Measurements from ENCODE around the gene PTPRE. TPM values are rescaled to one million over a fixed set of nuclear protein-coding genes. Genes with fewer than 3 reads are reported as not detected.
A peak's percentile ranks its signal among the peaks of the same experiment; 100 is the strongest.

The PTPRE gene
- total RNA-seq, 1 donor from 2014 or later: 15.1 TPM

GRCh38 chr10:128003521-128003920, 96.6 kb downstream of the PTPRE start:
- intact Hi-C loops (cut with micrococcal nuclease): no loop called here
- ATAC-seq (no peak), DNase-seq (no peak)

DNA sequence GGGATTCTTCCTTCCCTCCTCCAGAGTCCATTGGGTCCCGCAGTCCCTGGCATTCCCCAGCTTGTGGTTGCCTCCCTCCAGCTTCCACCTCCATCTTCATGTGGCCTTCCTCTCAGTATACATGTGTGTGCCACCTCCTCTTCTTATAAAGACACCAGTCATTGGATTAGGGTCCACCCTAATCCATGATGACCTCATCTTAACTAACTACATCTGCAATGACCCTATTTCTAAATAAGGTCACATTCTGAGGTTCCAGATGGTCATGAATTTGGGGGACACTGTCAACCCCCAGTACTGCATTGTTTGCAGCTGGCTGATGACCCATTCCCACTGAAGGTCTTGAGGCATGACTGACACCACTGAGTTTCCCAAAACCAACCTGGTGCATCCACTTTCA, 99.0 kb downstream of the PTPRE start:
- DNase-seq (no peak), ATAC-seq (no peak)
- intact Hi-C loops (cut with micrococcal nuclease): no loop called here

DNA sequence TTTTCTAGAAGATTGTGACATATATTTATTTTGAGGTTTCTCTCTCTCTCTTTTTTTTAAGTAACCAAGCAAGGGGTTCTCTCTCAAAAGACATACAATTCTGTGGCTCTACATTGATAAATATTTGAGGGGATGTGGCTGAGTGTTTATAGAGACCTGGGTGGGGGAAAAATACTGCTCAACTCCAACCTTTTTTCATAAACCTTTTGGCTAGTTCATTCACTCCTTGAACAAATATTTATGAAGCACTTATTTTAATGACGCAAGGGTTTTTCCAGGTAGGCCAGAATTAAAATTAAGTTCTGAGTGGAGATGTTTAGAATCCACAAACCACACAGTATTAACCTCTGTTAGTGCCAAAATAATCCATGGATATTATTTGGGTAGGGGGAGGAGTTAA, 100.2 kb downstream of the PTPRE start:
- intact Hi-C loops (cut with micrococcal nuclease): no loop called here
- DNase-seq (no peak), ATAC-seq (no peak)

DNA sequence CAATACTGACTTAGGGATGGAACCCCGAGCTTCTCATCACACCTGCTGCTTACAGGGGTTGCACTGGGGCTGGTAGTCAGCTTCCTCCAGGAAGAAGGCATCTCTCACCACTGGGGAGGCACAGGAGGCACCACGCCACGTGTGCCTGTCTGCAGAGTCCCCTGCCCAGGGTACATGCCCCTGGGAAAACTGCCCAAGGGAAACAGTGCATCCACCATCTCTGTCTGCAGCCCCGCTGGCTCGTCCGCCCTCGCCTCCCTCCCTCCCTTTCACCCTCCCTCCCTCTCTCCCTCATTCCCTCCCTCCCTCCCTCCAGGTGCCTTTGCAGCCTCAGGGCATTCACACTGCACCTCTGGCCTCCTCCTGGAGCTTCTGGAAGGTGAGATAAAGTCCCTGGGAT, 101.1 kb downstream of the PTPRE start:
- intact Hi-C loops (cut with micrococcal nuclease): no loop called here
- no peak for DNase-seq
- no peak for ATAC-seq

DNA sequence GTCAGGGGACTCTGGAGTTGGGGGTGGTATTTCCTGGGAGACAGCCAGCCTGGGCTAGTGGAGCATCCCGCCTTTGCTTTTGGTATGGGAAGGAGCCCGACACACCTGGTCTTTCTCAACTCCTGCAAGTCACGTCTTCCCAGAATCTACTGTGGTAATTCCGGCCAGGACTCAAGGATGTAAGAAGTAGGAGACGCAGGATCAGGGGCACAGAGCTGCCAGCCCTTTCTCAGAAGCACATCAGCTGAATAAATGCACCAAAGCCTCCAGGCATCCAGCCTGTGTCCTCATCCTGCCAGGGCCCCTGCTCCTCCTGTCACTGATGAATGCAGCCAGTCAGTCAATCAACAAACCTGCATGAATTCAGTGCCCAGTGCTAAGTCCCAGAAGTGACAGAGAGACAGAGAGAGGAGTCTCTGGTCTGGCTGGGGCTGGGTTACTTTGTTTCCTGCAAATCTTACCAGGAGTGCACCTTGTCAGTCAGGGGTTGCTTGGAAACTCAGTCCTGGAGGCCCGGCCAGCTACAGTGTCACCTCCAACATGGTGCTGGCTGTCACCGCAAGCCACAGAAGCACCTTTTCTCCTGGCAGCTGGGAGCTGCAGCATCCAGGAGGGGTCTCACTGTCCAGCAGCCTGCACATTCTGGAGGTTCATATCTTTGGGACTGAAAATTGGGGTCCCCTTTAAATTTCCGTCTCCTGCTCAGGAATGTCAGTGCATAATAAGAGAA, 101.8 kb downstream of the PTPRE start:
- ATAC-seq (peak; percentile 46), DNase-seq (no peak)
- intact Hi-C loops (cut with micrococcal nuclease): no loop called here

DNA sequence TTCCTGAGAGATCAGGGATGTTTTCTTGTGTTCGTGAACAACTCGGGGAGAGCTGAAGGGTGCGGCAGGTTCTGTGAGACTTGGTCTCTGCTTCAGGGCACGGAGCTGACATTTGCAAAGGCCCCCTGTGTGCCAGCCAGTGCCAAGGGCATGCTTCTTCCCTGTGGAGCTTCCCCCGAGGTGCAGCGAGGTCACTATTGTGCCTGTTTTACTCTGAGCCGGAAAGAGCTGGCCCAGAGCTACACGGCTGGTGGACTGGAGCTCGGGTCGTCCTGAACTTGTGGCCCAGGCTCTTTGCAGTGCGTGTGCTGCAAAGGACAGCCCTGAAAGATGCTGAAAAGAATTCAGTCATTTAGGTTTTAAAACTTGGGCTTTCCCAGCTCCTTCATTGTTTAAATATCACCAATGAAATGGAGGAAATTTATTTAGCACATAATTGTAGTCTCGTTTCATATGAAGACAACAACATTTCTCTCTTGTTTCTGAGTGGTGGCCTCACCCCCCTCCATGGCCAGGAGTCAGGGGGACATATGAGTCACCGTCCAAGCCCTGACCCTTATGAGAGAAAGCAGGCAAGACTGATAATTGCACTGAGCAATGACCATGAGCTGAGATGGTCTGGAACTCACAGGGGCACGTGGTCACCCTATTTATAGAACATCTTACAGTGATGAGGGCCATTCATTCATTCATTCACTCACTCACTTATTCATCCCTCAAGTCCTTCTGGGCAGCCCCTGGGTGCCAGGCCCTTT, 102.6 kb downstream of the PTPRE start:
- intact Hi-C loops (cut with micrococcal nuclease): loop anchor here (5.0 kb wide), 1 partner anchor 102 kb away; the partner anchor contains the start of gene PTPRE
- ATAC-seq (peak; percentile 42), DNase-seq (no peak)

GRCh38 chr10:128011059-128011979, 104.4 kb downstream of the PTPRE start:
- intact Hi-C loops (cut with micrococcal nuclease): loop anchor here (5.0 kb wide), 1 partner anchor 104 kb away; the partner anchor contains the start of gene PTPRE
- ATAC-seq (peak; percentile 90), DNase-seq (peak; percentile 90)

- DNase-seq (no peak), ATAC-seq (no peak)
- intact Hi-C loops (cut with micrococcal nuclease): loop anchor here (5.0 kb wide), 1 partner anchor 106 kb away; the partner anchor contains the start of gene PTPRE
These were observed 106.7 kb downstream of the PTPRE start for GRCh38 chr10:128013626-128014025.

GRCh38 chr10:128014236-128014635, 107.3 kb downstream of the PTPRE start:
- intact Hi-C loops (cut with micrococcal nuclease): loop anchor here (5.0 kb wide), 1 partner anchor 107 kb away; the partner anchor contains the start of gene PTPRE
- DNase-seq: no peak
- ATAC-seq: no peak

DNA sequence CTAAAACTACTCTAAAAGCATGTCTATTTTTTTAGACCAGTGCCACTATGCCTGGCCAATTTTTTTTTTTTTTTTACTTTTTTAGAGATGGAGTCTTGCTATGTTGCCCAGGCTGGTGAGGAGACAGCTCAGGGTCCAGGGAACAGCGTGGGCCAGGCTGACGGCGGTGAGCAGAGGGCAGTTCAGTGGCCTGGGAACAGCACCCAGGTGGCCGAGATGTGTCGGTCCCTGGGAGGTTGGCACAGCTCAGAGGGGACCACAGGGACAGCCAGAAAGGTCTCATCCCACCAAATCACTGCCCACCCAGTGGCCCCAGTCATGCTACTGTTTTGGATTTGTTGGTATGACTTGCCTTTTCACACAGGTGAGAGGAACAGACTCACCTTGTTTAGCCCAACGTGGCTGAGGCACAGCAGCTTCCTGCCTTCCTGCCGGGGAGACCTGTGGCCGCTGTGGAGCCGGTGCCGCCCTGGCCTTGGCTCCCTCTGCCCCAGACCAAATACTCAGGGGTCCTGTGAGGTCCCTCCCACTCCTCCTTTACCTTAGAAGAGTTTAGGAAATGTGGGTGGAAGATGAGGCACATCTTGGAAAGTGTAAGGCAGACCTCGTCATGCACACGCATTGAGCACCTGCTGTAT, 109.6 kb downstream of the PTPRE start:
- DNase-seq: no peak
- intact Hi-C loops (cut with micrococcal nuclease): no loop called here
- no peak for ATAC-seq

GRCh38 chr10:128017822-128018221, 110.9 kb downstream of the PTPRE start:
- ATAC-seq: no peak

DNA sequence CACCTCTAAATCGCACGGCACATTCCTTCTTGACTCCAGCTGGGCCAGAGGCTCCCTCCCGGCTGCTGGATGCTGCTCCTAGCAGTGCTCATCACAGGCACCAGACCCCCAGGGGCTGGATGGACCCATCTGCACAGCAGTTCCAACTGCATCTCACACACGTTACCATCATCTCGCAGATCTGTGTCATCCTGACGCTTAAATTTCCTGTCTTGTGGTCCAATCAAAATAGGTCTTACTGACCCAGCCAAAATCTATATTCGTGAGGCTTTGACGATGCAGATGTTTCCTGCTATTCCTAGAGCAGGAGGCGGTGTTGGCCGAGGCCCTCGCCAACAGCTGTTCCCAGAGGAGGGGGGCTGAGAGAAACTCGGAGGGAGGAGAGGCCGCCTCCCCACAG, 111.3 kb downstream of the PTPRE start:
- intact Hi-C loops (cut with micrococcal nuclease): no loop called here
- DNase-seq: no peak
- peak; percentile 35 for ATAC-seq

More at GRCh38 chr10:128017822-128018221, 110.9 kb downstream of the PTPRE start:
- intact Hi-C loops (cut with micrococcal nuclease): no loop called here
- no peak for DNase-seq

GRCh38 chr10:128018691-128019090, 111.8 kb downstream of the PTPRE start:
- no peak for ATAC-seq
- no peak for DNase-seq
- intact Hi-C loops (cut with micrococcal nuclease): no loop called here

- ATAC-seq (no peak), DNase-seq (no peak)
- intact Hi-C loops (cut with micrococcal nuclease): no loop called here
These were observed 115.6 kb downstream of the PTPRE start for GRCh38 chr10:128022261-128023196.

- no peak for ATAC-seq
- DNase-seq: no peak
- intact Hi-C loops (cut with micrococcal nuclease): no loop called here
These were observed 117.5 kb downstream of the PTPRE start for GRCh38 chr10:128024426-128024825.

- DNase-seq: no peak
- intact Hi-C loops (cut with micrococcal nuclease): no loop called here
- ATAC-seq: no peak
These were observed 118.5 kb downstream of the PTPRE start for GRCh38 chr10:128025437-128025836.

DNA sequence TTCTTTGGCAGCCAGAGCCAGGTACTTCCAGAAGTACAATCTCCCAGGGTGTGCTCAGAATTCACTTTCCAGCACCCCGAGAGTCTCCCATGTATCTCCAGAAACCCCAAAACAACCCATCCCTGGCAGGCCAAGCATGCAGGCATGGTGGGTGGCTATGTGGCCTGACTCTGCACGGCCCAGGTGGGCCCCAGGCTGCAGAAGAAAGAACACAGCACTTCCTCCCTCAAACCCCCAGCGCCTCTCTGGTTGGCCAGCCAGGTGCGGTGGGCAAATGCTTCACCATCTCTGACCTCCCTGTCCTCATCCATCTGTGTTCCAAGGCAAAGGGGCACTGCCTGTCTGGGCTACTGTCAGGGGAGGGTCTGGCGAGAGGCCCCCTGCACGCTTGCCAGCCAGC, 119.0 kb downstream of the PTPRE start:
- intact Hi-C loops (cut with micrococcal nuclease): no loop called here
- DNase-seq: no peak

More for the DNA sequence above, 119.0 kb downstream of the PTPRE start:
- no peak for ATAC-seq
